ENCODE measurements around the gene ZC3HAV1L.

The ZC3HAV1L gene

GRCh38 chr7:139036901-139037300 is 1.1 kb upstream of the ZC3HAV1L start:
- no peak overlapping the region for H3K4me3 ChIP-seq (ENCODE audit: control insufficient read depth, low read depth, low read length)
- no peak for DNase-seq (ENCODE audit: low read depth)
- TF ChIP-seq, protein P1, sequence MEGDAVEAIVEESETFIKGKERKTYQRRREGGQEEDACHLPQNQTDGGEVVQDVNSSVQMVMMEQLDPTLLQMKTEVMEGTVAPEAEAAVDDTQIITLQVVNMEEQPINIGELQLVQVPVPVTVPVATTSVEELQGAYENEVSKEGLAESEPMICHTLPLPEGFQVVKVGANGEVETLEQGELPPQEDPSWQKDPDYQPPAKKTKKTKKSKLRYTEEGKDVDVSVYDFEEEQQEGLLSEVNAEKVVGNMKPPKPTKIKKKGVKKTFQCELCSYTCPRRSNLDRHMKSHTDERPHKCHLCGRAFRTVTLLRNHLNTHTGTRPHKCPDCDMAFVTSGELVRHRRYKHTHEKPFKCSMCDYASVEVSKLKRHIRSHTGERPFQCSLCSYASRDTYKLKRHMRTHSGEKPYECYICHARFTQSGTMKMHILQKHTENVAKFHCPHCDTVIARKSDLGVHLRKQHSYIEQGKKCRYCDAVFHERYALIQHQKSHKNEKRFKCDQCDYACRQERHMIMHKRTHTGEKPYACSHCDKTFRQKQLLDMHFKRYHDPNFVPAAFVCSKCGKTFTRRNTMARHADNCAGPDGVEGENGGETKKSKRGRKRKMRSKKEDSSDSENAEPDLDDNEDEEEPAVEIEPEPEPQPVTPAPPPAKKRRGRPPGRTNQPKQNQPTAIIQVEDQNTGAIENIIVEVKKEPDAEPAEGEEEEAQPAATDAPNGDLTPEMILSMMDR (conservative IDR thresholded peaks at IDR 0.05; ENCODE audit: control insufficient read depth, insufficient read depth, low read depth, low read length): no peak

GRCh38 chr7:139034855-139035585 is 822 bp downstream of the ZC3HAV1L start:
- TF ChIP-seq, protein P1 (conservative IDR thresholded peaks at IDR 0.05; ENCODE audit: control insufficient read depth, insufficient read depth, low read depth, low read length): no peak
- peak; percentile 24 for DNase-seq (ENCODE audit: low read depth)
- peak overlapping the region; percentile 70 for H3K4me3 ChIP-seq (ENCODE audit: control insufficient read depth, low read depth, low read length)

GRCh38 chr7:139034336-139034735 is 1.5 kb downstream of the ZC3HAV1L start:
- peak overlapping the region; percentile 70 for H3K4me3 ChIP-seq (ENCODE audit: control insufficient read depth, low read depth, low read length)
- TF ChIP-seq, protein P1 (conservative IDR thresholded peaks at IDR 0.05; ENCODE audit: control insufficient read depth, insufficient read depth, low read depth, low read length): no peak
- DNase-seq (ENCODE audit: low read depth): peak; percentile 55

- no peak overlapping the region for H3K4me3 ChIP-seq (ENCODE audit: control insufficient read depth, low read depth, low read length)
- TF ChIP-seq, protein P1 (conservative IDR thresholded peaks at IDR 0.05; ENCODE audit: control insufficient read depth, insufficient read depth, low read depth, low read length): no peak
- DNase-seq (ENCODE audit: low read depth): no peak
Measured at GRCh38 chr7:139033346-139034114, 2.3 kb downstream of the ZC3HAV1L start.

DNA sequence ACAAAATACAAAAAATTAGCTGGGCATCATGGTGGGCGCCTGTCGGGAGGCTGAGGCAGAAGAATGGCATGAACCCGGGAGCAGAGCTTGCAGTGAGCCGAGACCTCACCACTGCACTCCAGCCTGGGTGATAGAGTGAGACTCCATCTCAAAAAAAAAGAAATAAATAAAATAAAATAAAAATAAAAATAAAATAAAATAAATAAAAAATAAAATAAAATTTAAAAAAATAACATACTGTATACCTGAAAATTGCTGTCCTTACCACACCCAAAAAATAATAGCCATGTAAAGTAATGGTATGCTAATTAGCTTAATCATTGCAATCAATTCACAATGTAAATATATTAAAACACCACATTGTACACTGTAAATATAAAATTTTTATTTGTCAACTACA is 3.4 kb downstream of the ZC3HAV1L start:
- no peak for DNase-seq (ENCODE audit: low read depth)
- TF ChIP-seq, protein P1 (conservative IDR thresholded peaks at IDR 0.05; ENCODE audit: control insufficient read depth, insufficient read depth, low read depth, low read length): no peak
- H3K4me3 ChIP-seq (ENCODE audit: control insufficient read depth, low read depth, low read length): no peak overlapping the region

DNA sequence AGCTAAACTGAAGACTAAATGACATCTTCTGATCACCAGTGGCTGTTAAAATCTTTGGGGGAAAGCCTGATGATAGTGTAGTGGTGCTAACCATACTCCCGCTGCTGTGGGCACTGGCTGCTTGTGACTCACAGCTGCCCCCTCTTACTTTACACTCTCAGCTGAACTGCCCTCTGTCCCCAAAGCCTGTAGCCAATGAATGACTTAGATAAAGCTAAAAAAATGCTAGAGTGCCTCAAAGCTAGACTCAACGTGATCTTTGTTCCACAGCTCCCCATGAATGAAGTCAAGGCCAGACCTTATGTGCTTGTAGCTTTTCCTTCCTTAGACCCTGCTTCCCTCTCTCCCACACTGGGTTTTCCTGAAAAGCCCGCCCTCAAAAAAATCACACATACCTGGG is 6.5 kb downstream of the ZC3HAV1L start:
- TF ChIP-seq, protein P1 (conservative IDR thresholded peaks at IDR 0.05; ENCODE audit: control insufficient read depth, insufficient read depth, low read depth, low read length): no peak
- no peak for DNase-seq (ENCODE audit: low read depth)
- H3K4me3 ChIP-seq (ENCODE audit: control insufficient read depth, low read depth, low read length): no peak overlapping the region
